Fibroblast of lung (primary cell): ENCODE results near the gene ACAT1.

Source experiments
- EZH2 ChIP-seq: IDR thresholded peaks from 2 replicates; pipeline ENCODE4 v1.5.1; 2012; ENCODE audit warnings: low read length, control low read depth, mild to moderate bottlenecking; ENCODE audit errors: missing control alignments
- TF ChIP-seq, protein P1 (sequence below), 2 donors: IDR thresholded peaks in 1 of 2; conservative IDR thresholded peaks in 1 of 2; 1 replicate in 1 of 2; 2 replicates in 1 of 2; pipeline ENCODE4 v1.5.1; 2011 to 2012; ENCODE audit warnings: low read length in 2 of 2, control low read depth in 1 of 2, inconsistent platforms in 1 of 2, low read depth in 1 of 2, mild to moderate bottlenecking in 1 of 2

DNA sequence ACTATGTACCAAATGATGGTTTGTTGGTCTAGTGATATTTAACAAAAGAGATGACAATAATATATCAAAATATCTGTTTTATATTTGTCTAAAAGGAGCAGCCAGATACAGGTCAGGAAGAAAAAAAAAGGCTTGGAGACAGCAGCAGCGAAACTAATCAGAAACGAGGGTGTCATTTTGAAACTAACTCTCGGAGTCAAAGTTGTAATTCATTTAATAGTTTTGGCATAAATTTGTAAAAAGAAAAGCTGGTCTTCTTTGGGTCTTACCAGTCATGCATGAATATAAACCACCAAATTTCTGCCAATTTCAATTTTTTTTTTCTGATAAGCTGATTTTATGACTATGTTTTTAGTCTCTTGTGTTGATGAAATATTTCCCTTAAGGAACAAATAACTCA, 75.5 kb downstream of the ACAT1 start:
- TF ChIP-seq, protein P1, sequence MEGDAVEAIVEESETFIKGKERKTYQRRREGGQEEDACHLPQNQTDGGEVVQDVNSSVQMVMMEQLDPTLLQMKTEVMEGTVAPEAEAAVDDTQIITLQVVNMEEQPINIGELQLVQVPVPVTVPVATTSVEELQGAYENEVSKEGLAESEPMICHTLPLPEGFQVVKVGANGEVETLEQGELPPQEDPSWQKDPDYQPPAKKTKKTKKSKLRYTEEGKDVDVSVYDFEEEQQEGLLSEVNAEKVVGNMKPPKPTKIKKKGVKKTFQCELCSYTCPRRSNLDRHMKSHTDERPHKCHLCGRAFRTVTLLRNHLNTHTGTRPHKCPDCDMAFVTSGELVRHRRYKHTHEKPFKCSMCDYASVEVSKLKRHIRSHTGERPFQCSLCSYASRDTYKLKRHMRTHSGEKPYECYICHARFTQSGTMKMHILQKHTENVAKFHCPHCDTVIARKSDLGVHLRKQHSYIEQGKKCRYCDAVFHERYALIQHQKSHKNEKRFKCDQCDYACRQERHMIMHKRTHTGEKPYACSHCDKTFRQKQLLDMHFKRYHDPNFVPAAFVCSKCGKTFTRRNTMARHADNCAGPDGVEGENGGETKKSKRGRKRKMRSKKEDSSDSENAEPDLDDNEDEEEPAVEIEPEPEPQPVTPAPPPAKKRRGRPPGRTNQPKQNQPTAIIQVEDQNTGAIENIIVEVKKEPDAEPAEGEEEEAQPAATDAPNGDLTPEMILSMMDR (conservative IDR thresholded peaks at IDR 0.05 in 1 of 2, IDR thresholded peaks at IDR 0.05 in 1 of 2; ENCODE audit: low read depth in 1 of 2, low read length in 2 of 2): no peak
- TF ChIP-seq EZH2: no peak
